HG03025 (cell line): ENCODE measurements around the gene COBLL1.

Experiments
- ATAC-seq: cut with Tn5 transposase; IDR thresholded peaks from one replicate; pipeline ENCODE4 v1.9.1; 2021; ENCODE audit warnings: mild to moderate bottlenecking, moderate library complexity; ENCODE audit not compliant: unreplicated experiment, low FRiP score

COBLL1 gene

DNA sequence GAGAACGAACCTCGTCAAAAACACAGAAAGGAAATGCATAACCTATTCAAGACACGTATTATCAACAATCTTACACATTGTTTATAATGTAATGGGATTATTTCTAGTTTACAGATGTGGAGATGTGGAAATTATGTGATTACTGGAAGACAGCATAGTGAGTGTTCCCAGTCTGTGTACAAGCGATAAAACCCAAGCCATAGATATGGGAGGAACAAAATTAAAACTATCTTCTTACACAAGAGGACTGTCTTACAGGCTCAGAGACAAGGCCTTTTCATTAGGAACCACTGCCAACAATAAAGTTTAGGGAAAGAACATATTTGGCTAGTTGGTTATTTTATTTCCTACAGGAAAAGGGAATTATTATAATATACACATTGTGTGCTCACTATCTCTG, 20.3 kb downstream of the COBLL1 start:
- ATAC-seq: no peak

GRCh38 chr2:164818149-164819136, 23.2 kb downstream of the COBLL1 start:
- no peak for ATAC-seq

- ATAC-seq: no peak
Measured at GRCh38 chr2:164816900-164817299, 24.7 kb downstream of the COBLL1 start.

- no peak for ATAC-seq
Measured at GRCh38 chr2:164816046-164816445, 25.6 kb downstream of the COBLL1 start.

DNA sequence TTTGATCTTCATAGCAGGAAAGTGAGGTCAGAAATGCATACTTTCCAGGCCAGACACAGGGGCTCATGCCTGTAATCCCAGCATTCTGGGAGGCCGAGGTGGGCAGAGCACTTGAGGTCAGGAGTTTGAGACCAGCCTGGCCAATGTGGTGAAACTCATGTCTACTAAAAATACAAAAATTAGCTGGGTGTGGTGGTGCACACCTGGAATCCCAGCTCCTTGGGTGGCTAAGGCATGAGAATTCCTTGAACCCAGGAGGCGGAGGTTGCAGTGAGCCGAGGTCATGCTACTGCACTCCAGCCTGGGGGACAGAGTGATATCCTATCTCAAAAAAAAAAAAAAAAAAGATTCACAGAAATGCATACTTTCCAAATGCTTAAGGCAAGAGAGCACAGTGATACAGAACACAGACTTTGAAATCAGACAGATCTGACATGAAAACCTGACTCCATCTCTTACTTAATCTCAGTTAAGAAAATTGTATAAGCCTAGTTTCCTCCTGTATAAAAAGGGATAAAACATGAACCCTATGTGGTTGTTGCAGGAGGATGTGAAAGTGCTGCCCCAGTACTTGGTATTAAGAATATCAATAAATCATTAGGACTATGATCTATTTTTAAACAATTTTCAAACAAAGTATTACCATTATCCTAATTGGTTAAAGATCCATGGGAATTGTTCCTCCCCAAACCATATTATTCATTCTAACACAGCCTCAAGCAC, 26.4 kb downstream of the COBLL1 start:
- ATAC-seq: no peak

DNA sequence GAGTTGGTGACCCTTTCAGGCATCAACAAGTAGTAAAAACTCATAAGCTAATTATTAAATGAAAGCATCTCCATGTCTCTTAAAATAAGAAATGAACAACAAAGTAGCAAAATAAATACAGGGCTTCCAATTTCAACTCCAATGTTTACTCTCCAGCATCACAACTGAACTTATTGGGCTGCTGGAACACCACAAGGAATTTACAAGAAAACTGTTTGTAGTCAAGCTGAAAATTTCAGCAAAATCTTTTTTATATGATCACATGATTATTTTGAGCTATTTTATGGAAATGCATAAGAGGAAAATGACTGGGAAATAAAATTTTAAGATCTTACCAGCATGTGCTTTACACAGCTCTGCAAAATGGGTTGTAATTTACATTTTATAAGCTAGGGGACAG, 28.1 kb downstream of the COBLL1 start:
- no peak for ATAC-seq

GRCh38 chr2:164812378-164812777, 29.2 kb downstream of the COBLL1 start:
- no peak for ATAC-seq

DNA sequence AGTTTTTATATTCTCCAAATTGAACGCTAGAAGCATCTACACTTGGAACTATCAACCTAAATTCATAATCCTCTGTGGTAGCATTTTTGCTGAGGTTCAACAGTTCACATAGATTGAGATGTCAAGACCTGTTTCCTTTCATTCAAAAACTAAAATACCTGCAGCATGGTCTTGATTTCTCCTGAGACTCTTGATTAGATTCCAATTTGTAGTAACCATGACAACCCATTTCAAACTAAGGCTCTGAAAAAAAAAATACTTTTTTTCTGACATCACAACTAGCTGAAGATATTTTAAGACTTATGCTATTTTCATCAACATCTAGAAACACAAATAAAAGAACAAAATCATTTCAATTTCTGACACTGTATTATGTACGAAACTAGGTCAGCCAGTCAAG, 29.8 kb downstream of the COBLL1 start:
- ATAC-seq: no peak

DNA sequence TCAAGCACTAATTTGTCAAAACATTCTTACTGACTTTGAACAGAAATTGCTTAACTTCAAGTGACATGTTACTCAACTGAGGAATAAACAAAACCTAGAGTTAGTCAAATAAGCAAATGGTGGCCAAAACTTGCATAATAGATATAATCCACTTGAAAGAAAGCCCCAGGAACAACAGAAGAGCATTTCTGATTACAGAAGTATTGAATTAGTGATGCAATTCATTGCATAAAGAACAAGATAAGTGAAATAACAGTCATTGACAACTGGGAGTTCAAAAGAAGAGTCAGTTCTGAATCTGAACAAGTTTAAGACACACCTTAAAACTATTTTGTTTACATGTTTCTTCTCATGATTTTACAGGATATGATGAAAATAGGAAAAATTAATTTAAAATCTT, 30.8 kb downstream of the COBLL1 start:
- no peak for ATAC-seq

- no peak for ATAC-seq
Measured at GRCh38 chr2:164808776-164809175, 32.8 kb downstream of the COBLL1 start.

- ATAC-seq: no peak
Measured at GRCh38 chr2:164803776-164804466, 37.7 kb downstream of the COBLL1 start.

GRCh38 chr2:164802095-164802707, 39.4 kb downstream of the COBLL1 start:
- no peak for ATAC-seq

GRCh38 chr2:164800572-164800971, 41.1 kb downstream of the COBLL1 start:
- no peak for ATAC-seq

DNA sequence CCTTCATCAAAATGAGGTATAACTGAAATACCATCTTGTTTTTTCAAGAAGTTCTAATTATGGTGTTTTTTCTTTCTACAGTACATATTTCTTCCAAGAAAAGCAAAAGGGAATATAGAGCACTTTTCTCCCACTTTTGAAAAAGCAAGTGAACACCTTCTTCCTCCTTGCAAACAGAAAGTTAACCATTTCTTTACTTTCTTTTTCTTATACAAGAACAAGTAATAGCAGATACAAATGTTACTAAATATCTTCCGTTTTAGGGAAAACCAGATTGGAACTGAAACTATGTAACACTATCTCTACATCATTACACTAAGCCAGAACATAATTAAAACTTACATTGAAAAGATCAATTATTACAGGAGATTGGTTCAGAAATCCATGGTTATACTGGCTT, 44.0 kb downstream of the COBLL1 start:
- ATAC-seq: no peak

GRCh38 chr2:164796999-164797398, 44.6 kb downstream of the COBLL1 start:
- ATAC-seq: no peak

DNA sequence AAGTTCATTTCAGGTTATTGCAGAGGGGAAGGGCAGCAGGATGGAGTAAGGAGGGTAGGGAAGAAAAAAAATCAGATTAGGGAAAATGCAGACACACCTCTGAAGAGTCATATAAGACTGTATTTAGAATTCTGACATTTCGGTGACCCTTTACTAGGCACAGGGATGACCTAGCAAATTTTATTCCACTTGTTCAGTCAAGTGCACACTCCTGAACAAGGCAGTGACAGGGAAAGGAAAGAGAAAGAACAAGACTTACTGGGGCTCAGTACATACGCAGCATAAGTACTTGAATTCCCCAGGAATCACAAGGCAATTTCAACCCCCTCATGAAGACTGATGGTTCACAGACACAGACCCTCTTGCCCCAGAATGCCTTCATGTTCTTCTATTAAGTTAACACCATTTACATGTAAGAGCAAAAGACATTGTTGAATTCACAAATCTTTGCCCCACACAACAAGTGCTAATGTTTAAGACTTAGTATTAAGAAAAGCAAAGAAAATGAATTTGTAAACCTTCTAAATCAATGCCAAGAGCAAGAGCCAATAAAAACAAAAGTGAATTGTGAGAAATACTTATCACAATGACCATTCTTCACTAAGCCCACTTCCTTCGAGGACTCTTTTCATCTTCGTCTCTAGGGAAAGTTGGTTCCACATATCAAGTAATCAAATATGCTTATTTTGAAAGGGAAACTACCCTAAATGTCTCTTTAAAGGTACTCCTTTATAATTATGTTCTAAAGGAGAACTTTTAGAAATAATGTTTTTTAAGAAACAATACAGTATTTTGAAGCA, 47.0 kb downstream of the COBLL1 start:
- no peak for ATAC-seq

DNA sequence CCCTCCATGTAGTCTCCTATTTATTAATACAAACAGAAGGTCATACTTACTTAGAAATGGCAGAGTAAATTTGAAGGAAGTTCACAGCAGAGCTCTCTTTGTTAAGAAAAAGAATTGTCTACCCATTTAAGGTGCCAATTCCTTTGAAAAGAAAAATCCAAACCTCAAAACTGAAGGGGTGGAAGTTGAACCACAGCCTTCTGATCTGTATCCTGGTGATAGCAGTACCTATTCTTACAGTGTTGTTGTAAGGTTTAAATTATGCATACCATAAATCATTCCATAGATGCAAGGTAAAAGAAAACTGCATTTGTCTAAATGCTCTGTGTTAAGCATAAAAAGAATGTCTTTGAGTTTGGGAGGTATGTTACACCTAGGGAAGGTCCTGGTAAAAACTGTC, 47.6 kb downstream of the COBLL1 start:
- no peak for ATAC-seq

DNA sequence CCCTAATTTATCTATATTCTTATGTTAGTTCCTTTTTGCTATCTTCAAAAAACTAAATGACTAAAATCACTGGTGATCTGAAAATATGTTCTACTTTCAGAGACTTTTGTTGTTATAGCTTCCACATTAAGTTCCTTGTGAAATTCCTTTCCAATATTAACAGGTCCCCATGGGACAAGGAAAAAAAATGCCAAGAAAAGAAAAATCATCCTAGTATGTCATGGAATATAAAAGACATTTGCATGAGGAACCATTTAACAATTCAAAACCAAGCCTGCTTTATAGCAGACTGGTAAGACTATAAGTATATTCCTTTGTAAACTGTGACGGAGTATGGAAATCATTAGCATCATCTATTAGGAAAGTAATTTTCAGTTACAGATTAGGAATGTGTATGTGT, 48.1 kb downstream of the COBLL1 start:
- no peak for ATAC-seq

DNA sequence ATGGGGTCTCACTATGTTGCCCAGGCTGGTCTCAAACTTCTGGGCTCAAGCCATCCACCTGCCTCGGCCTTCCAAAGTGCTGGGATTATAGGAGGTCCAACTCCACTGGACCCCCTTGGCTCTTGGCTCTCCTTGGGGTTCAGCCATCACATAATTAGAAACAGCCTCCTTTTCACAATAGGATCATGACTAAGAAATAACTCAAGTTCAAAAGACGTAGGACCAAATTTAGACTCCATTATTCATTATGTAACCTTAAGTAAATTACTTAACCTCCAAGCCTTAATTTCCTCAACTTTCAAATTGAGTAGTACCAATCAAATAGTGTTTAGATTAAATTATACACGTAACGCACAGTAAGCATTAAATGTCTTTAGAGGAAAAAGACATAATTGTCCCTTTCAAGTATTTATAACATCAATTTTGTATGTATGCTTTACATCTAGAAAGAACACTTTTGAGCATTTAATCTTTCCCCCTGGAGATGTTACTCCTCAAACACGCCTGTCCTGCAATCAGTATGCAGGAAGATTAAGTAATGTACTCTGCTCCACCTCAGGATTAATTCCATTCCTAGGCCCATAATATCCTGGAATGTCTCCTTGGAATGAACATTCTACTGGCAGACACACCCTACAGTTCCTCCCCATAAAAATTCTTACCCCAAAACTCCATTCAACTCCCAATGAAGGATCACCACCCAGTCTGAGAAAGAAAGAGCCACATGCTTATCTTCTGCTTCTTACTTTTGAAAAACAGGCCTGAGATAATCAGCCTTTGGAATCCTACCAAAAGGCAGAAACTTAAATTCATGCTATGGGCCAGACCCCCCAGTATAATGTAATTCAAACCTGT, 49.1 kb downstream of the COBLL1 start:
- no peak for ATAC-seq
